Stimulated activated CD8-positive, alpha-beta memory T cell treated with anti-CD3 and anti-CD28 coated beads, Interleukin-7, amount 100 ng/mL, for 1 hour (primary cell): ENCODE measurements around the gene MOGAT3.

Experiments
- DNase-seq, 2 donors: peaks; one replicate each; pipeline ENCODE4 v3.0.0-alpha.2; 2020; ENCODE audit warnings: low read depth in 2 of 2

MOGAT3 gene, protein sequence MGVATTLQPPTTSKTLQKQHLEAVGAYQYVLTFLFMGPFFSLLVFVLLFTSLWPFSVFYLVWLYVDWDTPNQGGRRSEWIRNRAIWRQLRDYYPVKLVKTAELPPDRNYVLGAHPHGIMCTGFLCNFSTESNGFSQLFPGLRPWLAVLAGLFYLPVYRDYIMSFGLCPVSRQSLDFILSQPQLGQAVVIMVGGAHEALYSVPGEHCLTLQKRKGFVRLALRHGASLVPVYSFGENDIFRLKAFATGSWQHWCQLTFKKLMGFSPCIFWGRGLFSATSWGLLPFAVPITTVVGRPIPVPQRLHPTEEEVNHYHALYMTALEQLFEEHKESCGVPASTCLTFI

DNA sequence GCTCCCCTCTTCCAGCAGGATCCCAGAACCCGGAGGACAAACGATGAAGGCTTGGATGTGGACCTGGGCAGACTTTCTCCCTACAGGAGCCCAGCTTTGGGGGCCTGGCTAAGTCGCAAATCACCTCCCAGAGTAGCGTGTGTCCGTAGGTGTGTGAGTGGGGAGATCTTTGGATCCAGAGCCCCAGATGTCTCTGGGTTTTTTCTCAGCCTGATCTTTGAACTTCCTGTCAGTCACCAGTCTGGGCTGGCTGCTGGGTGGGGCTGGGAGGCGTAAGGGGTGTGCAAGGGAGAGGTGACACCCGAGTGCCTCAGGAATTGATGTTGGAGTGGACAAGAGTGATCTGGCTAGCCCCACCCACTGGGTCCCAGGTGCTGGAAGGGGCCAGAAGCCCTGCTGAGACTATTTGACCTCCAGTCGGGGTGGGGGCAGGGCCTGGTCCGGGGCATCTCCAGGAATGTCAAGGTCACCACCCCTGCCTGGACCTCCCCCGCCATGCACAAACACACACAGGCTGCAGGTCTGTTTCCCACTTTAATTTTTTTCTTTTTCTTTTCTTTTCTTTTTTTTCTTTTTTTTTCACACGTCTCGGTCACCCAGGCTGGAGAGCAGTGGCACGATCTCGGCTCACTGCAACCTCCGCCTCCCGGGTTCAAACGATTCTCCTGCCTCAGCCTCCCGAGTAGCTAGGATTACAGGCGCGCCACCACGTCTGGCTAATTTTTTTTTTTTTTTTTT lies at the start of gene MOGAT3:
Gene MOGAT3, minus strand, starts transcription at position 175 of the 738 bp plus-strand sequence. CDS start 182 bp downstream, outside the sequence.
- DNase-seq: no peak

DNA sequence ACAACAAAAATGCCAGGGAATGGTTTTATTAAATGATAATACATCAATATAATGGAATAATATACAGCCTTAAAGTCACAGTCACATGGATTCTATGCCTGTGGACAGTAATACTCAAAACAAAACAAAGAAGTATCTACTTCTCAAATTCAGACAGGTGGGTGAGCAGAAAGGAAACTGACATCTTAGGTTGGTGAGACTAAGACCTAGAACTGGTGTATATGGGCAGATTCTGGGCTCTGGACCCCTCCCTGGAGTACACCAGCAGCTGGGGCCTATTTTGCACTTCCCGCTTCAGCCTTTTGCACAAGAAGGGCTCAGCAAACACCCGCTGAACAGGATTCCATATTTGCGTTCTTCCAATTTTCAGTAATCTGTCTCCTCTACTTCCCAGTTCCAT lies 49.5 kb upstream of the MOGAT3 start:
- no peak for DNase-seq

DNA sequence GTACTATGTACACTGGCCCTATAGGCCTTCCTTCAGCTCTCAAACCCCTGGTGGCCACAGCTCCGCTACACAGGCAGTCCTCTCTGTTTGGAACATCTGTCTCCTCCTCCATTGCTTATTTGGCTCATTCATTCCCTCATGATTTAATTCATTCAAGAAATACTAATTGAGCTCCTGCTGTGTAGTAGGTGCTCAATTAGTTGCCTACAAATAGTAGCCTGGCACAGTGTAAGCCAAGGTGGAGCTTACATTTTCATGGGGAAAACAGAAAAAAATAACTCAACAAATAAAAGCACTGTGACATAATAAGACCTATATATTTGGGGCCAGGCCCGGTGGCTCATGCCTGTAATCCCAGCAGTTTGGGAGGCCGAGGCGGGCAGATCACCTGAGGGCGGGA lies 47.4 kb upstream of the MOGAT3 start:
- DNase-seq: no peak

DNA sequence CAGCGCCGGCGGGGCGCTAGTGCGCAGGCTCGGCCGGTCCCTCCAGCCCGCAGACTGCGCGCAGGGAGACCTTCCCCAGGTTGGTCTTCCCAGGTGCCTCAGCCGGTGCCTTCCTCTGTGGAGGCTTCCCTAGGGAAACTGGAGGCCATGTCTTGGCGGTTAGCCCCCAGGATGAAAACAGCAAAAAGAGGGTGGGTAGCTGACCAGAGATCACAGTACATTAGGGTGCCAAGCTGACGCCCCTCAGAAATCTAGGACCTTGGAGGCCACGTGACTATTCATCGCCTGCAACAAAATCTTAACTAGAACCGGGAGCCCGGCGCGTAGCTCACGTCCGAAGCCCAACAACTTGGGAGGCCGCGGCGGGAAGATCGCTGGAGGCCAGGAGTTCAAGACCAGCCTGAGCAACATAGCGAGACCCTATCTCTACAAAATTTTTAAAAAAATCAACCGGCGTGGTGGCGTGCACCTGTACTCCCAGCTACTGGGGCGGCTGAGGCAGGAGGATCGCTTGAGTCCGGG lies 44.4 kb upstream of the MOGAT3 start:
- no peak for DNase-seq

DNA sequence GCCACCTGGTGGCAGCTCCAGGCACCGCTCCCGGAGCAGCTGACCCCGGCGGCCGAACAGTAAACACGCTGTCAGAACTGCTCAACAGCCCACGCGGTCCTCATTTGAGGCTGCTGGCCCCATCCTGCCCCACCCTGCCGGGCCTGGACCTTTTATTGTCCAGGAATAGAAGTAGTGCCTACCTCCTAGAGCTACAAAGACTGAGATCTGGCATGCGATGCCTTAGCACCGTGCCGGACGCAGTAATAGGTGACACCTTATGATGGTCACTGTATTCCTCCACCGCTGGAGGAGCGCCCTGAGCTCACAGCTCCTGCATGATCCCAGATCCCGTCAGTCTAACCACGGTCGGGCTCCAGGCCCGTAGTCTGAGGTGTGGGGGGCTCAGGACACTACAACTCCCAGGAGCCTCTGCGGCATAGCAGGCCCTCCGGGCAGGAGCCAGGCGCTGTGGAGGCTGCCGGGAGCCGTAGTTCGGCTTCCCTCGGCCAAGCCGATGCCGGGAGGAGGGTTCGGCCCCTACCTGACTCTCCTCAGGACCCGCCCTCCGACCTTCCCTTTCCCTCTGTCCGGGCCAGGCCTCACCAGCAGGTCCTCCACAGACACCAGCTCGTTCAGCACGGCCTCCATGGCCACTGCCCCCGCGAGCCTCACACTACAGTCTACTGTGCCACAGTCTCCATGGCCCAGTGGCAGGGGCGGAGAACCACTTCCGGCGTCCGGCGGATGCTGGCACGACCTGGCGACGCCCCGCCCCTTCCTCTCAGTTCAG lies 43.7 kb upstream of the MOGAT3 start, which contains the start of gene FIS1:
Gene FIS1, minus strand, starts transcription at position 707 of the 772 bp plus-strand sequence. Its CDS starts 77 bp downstream, at position 630.
- peak; percentile 80 to 81 for DNase-seq

DNA sequence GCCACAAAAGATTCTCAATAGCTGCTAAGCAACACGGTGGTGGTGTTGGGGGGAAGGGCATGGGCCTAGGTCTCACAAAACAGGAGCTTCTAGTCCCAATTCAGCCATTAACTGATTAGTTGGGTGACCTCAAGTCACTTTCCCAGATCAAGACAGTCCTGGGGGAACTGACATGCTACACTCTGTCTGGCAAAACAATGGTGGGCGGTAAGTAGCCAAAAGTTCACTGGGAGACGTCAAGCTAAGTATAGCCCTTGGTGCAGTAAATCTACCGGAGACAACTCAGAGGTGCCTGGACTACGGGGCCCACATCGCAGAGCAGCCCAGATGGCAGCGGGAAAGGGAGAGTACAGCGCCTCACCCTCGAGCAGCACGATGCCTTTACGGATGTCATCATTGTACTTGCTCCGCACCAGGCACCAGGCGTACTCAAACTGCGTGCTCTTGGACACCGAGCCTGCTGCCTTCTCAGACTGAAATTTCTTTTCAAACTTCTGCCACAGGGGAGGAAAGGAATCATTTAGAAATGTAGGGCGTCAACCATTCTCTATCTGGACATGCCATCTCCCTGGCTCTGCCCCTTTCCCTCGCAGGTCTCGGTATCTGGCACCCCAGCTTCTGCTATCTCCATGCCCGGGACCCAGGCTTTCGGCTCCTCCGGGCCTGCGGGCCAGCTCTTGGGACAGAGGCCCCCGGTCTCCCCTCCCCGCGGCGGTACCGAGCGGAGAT lies 43.0 kb upstream of the MOGAT3 start:
- no peak for DNase-seq

DNA sequence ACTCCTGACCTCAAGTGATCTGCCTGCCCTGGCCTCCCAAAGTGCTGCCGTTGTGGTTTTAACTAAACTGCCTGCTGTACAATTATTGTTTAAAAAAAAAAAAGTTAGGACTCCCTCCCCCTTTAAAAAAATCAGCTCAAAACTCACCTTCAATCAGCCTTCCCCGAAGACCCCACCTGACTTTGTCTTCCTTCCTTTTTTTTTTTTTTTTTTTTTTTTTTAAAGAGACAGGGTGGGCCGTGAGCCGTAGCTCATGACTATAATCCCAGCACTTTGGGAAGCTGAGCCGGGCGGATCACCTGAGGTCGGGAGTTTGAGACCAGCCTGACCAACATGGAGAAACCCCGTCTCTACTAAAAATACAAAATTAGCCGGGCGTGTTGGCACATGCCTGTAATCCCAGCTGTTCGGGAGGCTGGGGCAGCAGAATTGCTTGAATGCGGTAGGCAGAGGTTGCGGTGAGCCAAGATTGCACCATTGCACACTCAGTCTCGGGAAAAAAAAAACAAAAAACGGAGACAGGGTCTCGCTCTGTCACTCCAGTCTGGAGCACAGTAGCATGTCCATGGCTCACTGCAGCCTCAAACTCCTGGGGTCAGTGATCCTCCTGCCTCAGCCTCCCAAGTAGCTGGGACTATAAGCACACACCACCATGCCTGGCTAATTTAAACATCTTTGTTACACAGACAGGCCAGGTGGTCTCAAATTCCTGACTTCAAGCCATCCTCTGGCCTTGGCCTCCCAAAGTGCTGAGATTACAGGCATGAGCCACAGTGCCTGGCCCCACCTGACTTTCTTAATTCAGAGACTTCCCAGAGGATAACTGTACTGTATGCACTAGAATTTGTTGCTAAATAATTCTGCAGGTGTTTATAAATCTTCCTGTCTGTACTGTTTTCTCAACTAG lies 40.9 kb upstream of the MOGAT3 start:
- no peak for DNase-seq

DNA sequence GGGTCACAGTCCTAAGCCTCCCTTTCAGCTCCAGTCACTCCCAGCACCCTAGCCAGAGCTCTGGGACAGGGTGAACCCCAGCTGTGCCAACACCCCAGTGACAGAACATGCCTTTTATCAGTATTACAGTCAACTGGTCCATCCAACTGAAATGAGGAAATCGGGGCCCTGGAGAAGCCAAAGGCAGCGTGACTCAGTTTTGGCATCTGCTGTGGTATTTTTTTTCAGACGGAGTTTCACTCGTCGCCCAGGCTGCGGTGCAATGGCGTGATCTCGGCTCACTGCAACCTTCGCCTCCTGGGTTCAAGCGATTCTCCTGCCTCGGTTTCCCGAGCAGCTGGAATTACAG lies 40.2 kb upstream of the MOGAT3 start:
- no peak for DNase-seq

DNA sequence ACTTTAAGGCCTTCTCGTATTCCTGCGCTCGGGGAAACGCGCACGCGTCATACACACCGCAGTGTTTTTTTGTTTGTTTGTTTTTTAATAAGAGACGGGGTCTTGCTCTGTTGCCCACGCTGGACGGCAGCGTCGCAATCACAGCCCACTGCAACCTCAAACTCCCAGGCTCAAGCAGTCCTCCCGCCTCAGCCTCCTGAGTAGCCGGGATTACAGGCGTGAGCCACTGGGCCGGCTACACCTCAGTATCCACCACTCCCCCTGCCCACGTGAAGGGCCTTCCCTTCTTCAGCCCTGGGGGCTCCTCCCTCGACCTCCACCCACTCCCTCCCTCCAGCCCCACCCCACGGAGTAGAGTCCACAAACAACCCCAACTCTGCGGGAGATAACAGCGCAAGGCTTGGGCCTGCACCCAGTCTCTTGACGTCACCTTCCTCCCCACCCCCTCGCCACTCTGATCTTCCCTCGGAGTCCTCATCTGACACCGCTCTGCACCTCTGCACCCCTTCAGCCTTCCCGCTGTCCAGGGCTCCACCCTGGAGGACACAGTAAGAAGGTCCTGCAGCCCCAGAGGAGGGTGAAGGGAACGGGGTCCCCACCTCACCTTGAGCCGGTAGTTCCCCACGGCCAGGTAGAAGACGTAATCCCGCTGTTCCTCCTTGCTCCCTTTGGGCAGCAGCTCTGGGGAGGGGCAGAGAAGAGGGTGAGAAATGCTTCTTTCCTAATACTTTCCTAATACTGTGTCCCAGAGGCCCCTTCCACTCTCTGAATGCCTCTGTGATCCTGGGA lies 39.6 kb upstream of the MOGAT3 start:
- no peak for DNase-seq

DNA sequence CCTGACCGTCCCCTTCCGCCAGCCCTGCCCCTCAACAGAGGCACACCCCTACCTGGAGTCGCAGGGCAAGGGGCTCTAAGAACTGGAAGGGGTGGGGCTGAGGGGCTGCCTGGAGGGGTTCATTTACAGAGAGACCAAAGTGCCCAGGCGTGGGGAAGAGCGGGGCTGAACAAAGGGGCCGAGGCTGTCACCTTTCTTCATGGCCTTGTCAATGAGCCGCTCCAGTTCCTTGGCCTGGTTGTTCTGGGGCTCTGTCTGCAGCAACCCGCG lies 39.0 kb upstream of the MOGAT3 start:
- no peak for DNase-seq

DNA sequence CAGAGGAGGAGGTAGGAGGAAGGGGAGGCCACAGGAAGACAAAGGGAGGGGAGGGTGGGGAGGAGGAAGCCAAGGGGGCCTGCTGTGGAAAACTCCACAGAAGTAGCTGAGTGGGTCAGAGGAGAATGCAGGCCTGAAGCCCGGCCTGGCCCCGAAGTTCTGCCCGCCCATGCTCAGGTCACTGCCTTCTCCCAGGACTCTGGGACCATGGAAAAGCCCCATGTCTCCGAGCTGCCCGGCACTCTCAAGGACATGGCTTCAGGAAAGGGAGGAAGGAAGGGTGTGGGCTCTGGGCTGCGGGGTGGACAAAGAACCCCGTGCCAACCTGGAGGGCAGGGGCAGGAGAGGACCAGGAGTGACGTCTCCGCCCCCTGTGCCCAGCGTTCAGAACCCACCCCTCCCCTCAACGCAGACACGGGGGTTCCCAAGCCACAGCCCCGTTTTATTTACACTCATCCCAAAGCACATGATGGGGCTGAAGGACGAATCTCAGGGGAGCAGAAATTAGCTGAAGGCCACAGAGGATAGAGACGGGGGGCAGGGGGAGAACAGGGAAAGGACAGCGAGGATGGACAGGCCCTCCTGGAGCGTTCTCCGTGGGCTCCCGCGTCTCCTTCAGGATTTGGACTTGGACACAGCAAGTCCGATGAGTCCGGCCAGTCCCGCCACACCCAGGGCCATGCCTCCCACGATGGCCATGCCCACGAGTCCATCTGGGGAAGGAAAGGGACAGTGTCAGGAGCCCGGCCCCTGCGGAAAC lies 38.5 kb upstream of the MOGAT3 start:
- no peak for DNase-seq

DNA sequence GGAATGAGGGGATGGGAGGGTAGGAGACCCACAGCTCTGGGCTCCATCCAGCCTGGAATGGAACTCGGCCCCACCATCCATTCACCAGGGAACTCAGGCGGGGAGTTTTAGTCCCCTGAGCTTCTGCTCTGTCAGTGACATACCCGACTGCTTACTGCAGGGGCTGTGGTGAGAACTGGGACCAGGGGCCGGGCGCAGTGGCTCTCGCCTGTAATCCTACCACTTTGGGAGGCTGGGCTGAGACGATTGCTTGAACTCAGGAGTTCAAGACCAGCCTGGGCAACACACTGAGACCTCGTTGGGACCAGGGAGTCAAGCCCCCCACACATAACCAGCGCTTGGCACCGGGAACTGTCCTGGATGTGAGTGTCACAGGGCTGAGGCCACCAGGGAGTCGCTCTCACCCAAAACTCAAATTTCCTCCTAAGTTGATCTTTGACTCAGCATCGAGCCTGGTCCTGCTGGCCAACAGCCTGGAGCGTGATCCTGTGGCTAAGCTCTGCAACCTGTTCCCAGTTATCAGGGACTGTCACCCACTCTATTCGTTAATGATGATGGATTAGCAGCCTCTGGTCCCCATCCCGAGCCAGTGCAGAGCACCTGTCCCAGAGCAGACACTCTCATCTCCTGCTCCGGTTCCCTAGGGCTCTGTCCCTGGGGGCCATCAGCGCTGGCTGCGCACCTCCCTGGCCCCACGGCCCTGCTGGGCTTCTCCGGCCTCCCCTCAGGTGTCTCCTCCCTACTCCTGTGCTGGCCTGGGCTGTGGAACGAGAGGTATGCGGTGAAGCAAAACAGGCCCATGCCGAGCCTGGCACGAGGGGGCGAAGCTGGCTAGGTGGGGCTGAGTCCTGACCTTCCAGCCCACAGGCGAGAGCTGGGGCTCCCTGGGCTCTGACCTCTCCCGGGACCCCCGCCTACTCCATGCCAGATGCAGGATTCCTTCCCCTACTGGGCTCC lies 37.7 kb upstream of the MOGAT3 start:
- no peak for DNase-seq

DNA sequence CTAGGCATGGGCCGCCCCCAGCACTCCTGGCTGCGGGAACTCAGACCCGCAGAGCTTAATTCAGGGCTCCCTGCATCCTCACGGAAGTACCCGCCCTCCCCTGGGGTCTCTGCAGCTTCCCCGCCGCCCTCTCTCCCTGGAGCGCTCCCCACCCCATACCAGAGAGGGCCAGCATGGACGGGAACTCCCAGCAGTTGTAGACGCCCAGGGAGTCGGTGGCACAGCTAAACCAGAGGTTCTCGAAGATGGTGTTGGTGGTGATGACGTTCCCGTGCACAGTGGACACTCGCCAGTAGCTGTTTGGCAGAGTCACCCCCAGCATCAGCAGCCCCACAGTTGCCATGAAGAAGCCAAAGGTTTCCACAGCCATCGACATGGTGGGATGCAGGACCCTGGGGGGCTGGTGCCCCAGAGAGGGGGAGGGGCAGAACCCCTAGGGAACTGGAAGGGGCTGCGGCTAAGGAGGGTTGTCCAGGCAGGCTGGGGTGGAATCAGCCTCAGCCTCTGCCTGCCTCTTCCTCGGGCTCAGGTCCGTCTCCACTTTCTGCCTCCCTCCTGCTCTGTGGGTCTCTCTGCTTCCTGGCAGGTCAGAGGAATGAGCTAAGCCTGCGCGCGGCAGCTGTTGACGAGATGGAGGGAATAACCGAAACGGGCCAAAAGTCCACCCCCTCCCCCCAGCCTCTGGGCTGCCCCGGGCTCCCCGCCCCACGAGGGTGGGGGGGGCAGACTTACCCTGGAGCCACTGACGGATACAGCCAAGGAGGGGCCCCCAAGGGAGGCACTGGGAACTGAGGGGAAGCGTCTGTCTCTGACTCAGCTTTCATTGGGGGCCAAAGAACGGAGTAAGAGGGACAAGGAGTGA lies 36.6 kb upstream of the MOGAT3 start, which contains the start of gene CLDN15:
Gene CLDN15, minus strand, starts transcription at position 597 of the 862 bp plus-strand sequence. Its CDS starts 221 bp downstream, at position 376.
- no peak for DNase-seq

DNA sequence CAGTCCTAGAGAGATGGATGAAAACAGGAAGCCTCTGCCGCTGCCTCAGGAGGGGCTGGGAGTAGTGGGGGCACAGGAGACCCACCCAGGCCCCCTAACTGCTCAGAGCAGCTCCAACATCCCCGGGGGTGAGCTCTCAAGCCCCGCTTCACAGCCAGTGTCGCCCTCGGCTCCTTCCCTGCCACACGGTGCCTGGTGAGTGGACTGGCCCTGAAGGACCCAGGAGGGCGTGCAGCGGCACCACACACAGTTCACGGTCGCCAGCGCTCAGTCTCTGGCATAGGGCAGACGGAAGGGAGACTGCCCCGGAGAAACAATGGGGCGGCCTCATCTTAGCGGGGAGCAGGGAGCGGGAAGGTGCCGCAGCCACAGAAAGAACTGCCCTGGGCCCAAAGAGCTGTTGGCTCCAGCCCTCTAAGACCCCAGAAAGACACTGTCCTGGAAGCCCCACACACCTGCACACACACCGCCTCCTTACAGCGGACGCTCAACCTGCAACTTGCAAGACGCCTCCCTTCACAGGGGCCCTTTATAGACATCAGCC lies 35.5 kb upstream of the MOGAT3 start:
- DNase-seq: no peak

DNA sequence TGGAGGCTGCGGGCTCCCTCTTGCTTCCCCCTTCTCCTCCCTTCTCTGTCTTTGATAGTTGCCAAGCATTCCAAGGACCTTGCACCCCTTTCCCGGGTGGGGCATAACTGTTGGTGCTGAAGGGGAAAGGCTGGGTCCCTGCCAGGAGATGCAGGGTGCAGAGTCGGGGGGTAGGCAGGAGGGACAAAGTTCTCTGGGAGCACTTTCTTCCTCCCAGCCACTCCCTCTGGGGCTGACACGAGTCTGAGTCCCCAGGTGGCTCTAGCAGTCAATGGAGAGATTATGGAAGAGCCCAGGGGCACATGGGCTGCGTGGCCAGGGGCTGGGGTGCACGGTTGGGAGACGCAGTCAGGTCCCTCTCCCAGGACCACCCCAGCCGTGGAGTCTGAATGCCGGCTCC lies 34.7 kb upstream of the MOGAT3 start:
- DNase-seq: no peak

DNA sequence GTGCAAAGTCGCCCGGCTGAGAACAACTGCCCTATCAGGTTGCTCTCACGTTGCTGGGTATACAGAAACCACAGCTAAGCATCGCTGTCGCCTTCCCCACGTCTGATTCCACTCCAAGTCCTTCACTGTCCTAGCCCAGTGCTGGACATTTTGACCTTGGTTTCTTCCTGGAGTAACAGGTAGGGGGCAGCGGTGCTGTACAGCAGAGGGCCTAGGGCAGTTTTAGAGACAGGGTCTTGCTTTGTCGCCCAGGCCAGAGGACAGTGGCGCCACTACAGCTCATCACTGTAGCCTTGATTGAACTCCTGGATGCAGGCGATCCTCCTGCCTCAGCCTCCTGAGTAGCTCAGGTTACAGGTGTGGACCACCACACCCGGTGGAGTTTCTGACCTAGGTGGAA lies 34.2 kb upstream of the MOGAT3 start:
- no peak for DNase-seq

DNA sequence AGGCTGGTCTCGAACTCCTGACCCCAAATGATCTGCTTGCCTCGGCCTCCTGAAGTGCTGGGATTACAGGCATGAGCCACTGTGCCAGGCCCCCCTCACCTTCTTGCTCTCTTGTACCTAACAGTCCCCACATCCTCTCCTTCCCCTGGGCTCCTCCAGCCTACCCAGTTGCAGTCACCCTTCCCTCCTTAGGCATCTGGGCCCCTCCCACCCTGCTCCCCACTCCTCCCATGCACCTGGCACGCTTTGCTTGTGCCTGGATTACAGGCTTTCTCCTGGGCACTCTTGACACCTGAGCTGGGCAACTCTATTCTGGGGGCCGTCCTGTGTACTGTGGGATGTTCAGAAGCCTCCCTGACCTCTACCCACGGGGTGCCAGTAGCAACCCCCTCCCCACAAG lies 33.8 kb upstream of the MOGAT3 start:
- DNase-seq: no peak
